NOMO-1 treated with DMSO at 0.1 percent for 48 hours (cell line): ENCODE measurements around the gene SLC39A11.
"Not testable (repeated sequence)": the region's sequence is repeated elsewhere in the genome, so short reads cannot be mapped to it uniquely, and the experiment has no call there.

Experiments
- DNase-seq: peaks from one replicate; lab custom pipeline; 2025; ENCODE audit not compliant: unreplicated experiment; lab: John Stamatoyannopoulos, UW

Gene SLC39A11

DNA sequence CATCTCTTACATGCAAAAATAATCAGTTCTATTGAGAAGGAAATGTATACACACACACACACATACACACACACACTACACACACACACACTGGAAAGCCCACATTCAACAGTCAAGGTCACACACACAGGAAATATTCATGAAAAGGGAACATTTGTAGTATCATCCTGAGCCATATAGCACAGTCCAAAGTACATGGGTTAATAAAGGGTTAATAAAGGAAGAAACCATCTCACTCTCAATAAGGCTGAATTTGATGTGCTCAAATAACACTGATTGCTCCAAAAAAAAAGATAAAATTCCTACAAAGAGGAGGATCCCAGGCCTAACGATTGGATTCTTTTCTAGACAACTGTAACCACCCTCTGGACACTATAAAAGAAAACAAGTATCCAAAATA lies 164.7 kb downstream of the SLC39A11 start:
- DNase-seq, result no peak

DNA sequence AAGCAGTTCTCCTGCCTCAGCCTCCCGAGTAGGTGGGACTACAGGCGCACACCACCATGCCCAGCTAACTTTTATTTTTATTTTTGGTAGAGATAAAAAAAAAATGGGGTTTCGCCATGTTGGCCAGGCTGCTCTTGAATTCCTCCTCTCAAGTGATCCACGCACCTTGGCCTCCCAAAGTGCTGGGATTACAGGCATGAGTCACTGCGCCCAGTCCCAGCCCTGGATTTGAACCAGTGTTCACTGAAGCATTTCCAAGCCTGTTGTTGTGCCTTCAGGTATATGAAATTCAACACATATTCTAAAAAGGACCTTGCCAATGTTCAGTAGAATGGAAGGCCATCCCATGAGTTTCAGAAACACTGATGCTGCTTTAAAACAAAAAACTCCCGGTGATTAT lies 165.3 kb downstream of the SLC39A11 start:
- no peak for DNase-seq

DNA sequence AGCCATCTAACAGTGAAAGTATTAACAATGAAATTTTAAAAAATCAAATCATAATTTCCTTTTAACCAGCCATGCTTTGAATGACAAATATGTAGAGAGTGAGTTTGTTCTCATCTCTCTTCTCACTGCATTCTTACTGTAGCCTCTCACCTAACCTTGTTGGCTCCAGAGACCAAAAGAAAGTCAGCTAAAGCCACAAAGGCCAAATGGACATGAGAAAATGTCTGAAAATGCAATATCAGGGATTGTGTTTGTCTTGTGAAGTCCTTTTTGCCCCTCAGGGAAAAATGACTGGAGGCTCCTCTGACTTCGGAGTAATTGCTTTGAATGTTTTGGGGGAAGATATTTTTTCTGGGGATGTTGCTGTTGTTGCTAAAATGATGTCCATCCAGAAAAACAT lies 166.3 kb downstream of the SLC39A11 start:
- DNase-seq, result no peak

DNA sequence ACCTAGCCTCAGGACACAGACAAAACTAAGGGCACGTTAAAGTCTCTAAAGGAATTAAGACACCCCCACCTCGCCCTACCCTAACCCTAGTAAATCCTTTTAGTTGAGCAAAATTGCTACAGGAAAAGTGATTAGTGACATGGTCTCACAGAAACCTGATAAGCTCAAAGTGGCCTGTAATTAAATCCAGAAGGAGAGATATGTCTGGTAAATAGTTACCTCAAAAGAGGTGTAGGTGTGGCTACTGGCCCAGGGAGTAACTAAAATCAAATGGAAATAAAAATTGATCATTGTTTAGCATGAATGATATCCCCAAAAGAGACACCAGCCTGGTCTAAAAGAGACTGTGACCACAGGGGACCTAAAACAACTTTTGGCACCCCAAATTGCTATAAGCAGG lies 168.3 kb downstream of the SLC39A11 start:
- DNase-seq, result no peak

DNA sequence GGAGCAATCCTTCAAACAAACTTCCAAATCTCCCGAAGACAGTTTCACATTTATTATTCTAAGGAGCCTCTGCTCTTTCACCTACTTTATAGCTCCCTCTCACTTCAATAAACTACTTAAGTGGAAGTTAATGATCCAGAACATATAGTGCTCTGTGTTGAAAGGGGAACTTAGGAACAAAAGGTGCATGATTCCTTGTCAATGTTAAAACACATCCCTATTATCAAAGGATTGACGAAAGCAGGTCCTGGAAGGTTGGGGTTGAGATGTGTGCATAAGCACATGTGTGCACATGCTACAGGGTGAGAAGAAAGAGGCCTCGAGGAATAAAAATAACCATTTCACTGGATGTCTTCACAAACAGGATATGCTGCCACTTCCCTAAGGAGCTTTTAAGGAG lies 170.3 kb downstream of the SLC39A11 start:
- no peak for DNase-seq

DNA sequence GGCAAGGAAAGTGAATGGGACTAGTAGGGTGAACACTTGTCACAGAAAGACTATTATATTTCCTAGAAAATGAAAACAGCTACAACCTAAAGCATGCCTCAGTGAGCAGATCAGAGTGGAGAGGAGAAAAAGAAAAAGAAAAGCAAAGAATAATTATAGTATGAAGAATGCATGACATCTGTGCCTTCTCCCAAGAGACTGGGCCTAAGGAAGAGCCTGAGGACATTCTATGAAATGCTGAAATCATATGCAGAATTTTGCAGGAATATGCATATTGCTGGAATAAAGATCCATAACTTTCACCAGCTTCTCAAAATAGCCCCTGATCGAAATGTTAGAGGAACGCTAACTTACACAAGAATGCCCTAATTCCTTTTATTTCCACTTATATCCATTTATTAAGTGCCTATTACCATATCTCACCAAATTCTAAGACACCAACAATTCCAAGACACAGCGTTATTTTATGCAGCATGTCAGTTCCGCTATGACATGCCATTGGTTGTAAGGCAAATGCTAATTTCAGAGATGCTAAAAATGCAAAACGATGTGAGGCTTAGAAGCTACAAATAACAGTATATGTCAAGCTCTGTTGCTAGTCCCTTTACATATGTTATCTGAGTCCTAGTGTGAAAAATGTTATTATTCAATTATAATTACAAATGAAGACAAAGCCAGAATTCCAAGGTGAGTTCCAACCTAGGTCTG lies 171.0 kb downstream of the SLC39A11 start:
- DNase-seq, result no peak

DNA sequence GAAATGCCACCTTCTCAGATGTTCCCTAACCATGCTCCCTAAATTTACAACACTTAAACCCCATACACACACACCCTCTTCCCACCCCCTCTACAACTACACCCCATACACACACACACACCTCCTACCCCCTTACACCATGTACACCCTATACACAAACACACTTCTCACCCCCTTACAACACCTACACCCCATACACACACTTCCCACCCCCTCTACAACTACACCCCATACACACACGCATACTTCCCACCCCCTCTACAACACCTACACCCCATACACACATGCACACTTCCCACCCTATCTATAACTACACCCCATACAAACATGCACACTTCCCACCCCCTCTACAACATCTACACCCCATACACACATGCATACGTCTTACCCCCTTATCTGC lies 172.0 kb downstream of the SLC39A11 start:
- no peak for DNase-seq

DNA sequence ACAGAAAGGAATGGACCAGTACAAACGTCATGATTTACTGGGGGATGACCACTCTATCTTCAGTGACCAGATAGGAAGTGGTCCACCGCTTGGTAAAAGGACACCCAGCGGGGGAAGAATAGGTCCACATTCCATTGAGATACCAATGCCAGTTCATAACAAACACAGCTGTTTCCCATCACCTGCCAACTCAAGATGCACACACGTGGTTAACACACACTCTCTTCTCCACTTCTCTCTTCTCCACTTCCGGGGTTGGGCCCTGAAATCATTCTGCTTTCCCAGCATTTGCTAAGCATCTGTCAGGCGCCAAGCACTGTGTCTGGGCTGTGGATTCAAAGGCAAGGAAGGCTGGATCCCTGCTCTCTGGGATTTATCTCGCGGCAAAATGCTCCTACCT lies 175.5 kb downstream of the SLC39A11 start:
- DNase-seq, result no peak

DNA sequence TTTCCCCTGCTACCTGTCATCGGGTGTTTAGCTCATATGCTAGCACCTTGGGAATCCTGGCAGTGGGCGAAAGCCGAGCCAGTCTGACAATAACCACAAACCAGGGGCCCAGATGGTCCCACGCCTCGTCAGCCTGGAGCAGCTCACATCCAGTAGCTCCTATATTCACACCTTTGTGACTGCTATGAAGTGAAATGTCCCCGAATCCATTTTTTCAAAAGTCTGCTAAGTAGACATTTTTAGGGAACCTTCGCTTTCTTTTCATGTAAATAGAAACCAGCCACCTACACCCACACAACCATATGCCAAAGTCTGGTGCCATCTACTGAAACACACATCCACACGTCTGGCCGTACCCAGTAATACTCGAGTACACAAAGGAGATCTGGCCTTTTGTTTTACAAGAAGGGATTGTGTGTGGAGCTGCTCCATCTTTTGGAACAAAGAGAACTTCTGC lies 176.8 kb downstream of the SLC39A11 start:
- DNase-seq, result no peak

DNA sequence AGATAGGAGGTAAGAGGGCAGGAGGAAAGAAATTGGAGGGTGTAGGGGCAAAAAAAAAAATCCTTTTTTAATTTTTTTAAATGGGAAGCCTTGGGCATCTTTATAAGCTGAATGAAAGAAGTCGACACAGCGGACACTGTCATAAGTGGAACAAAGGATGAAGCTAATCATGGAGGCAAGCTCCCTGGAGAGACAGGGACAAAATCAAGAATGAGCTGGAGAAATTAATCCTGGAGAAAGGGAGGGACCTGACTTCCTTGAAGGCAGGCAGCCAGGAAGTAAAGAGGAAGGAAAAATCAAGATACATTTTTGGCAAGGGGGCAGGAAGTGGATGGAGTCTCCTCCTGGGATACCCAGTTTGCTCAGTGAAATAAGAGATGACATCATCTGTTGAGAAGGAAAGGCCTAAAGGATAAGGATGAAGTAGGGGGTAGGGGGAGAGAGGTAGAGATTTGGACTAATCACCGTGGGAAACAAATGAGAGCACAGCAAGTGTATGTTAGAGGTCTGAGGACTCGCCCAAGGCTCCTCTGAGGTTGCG lies 179.3 kb downstream of the SLC39A11 start:
- no peak for DNase-seq

DNA sequence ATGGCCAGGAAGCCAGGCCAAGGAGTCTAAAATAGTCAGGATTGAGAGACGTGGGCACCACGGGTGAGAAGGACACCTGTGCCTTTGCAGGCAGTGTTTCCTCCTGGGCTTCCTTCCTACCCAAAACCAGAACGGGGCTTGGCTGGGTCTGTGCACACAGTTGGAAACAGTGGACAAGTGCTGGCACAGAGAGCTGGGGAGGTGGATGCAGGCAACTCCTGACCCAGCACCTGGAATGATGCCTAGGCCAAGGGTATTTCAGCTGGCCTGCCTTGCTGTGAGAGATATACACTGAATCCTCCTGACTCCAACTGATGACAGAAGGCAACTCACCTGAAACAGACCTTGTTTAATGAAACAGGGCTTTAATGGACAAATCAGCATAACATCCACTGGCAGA lies 186.2 kb downstream of the SLC39A11 start:
- no peak for DNase-seq

DNA sequence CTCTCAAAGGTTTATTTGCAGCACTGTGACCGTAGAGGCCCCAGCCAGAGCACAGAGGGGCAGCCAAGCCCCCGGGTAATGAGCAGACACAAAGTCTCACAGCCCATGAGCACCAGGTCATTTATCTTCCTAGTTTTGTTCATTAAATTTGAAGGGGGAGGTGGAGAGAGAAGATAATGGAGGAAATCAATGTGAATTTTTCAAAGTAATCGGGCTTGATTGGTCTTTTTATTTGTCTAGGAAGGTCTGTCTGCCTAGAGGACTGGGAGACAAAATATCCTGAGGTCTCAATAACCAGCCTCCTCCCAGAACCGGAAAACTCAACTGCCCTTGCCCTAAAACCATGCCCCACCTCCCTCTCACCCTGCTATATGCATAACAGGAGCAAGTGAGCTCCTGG lies 189.0 kb downstream of the SLC39A11 start:
- DNase-seq, result no peak

DNA sequence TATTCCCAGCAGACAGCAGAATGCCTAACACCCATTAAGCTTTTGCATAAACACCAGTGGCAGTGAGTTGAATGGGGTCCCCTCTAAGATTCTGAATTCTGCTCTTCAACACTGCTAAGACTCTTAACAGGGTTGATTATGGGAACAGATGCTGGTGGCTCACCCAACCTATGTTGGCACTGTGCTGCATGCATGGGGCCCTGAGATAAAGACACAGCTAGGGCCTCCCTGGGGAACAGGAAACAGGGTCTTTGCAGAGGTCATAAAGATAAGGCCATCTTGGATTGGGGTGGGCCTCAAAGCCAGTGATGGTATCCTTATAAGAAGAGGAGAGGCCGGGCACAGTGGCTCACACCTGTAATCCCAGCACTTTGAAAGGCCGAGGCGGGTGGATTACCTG lies 190.8 kb downstream of the SLC39A11 start:
- DNase-seq, result no peak

DNA sequence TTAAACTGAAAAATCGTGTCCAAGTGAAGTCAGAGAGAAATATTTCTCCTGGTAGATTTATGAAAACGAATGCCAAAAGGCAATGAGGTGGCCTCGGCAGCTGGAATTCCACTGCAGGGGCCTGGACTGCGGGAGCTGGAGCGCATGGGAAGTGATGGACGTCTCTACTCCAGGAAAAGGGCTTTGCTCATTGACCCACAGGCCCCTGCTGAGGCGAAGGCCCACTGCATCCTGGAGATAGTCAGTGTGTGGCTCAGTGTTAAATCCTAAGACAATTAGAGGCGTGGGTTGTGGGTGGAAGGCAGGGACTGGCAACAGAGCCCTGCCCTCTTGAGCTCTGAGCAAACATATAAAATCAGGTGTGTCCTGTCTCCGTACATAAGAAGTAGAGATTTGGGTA lies 191.4 kb downstream of the SLC39A11 start:
- no peak for DNase-seq

DNA sequence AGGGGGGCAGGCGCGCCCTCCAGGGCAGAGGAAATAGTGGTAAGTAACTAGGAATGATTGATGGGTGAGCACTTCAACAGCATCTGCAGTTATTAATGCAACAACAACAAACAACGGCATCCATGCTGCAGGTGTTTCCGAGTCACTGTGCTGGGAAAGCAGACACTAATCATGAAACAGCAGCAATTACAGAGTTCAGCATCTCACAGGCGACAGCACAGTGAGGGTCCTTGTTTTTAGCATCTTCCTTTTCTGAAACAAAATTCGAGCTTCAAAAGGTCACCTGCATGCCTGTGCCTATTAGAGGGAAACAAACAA lies 191.9 kb downstream of the SLC39A11 start:
- no peak for DNase-seq

DNA sequence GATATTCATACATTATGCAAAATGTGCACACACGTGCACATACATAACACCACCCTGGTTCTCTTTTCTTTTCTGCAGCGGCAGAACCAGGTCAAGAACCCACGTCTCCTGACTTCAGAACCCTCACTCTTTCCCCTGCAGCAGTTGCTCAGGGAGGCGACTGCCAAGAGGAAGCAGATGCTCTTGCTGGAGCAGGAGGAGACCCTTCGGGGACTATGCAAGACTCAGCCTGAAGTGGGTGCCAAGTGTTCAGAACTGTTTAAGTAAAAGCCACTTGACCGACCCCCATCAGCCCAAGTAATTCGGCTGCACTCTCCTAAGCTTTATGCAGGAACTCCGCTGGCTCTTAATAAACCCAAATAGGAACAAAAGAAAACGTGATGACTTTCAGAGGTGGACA lies 193.8 kb downstream of the SLC39A11 start:
- DNase-seq, result no peak

DNA sequence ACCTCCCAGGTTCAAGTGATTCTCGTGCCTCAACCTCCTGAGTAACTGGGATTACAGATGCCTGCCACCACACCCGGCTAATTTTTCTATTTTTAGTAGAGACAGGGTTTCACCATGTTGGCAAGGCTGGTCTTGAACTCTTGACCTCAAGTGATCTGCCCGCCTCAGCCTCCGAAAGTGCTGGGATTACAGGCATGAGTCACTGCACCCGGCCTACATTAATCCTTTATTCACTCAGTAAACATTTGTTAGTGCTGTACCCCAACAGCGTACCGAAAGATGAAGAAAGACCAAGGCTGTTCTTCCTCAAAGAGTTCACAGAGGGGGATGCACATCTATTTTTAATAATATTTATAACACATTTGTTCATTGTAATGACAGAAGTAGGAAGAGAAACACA lies 196.2 kb downstream of the SLC39A11 start:
- not testable (repeated sequence) for DNase-seq

DNA sequence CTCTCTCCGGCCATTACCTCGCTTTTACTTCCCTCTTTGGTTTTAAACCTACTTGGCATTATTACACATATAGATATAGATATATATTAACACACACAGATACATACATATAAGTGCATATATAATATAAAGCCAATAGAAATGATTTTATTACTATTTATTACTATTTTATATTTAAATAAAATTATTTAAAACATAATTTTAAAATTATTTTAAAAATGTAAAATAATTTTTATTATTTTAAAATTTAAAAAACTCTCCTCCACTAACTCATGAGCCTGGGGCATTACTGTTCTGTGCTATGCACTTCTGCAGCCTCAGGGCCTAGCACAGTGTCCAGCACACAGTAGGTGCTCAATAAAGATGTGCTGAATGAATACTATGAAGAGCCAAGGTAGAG lies 200.9 kb downstream of the SLC39A11 start:
- DNase-seq, result no peak

DNA sequence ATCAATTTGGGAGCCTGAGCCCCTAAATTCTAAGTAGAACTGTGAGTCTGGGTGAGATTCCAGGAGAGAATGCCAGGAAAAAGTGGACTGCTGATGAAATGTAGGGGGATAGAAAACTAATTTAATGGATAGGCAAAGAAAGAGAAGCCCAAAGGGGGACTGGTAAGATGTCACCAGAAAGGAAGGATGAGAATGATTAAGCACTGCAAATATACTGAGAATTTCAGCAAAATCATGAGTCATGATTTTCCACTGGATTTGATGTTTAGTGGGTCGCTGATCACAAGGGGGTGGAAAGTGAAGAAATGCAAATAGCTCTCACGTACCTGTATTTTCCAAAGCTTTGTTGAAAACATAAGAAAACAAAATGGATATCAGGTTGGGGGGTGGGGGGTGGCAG lies 201.8 kb downstream of the SLC39A11 start:
- DNase-seq, result no peak

DNA sequence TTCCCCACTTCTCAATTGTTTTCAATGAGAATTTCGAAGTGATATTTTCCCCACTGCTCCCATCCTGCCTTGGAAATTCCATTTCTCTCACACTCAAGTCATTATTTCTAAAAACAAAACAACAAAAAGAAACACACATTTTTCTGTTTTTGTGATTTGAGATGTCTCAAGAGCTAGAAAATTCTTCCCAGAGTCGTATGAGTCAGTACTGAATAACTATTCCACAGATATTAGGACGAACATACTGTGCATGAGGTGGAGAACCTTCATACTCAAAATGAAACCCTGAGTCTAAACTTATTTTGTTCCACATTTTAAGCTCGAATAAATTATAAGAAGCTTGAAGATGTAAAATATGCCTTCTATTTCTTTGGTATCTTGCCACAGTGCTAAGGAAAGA lies 204.6 kb downstream of the SLC39A11 start:
- no peak for DNase-seq

DNA sequence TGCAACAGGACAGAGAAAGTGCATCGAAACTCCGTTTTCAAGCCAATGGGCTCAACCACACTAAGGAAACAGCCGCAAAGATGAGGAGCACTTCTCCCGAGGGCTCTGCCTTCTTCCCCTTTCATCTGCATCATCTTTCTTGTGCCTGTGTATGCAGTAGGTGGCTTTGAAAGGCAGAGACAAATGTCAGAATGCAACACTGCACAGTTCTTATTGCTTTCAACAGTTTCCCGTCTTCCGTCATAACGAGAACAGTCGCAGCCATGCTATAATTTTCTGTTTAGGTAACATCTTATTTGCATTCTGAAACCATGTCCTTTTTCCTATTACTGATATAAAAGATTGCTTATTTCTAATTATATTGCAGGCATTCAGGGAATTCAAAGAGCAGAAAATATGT lies 205.2 kb downstream of the SLC39A11 start:
- DNase-seq, result no peak

DNA sequence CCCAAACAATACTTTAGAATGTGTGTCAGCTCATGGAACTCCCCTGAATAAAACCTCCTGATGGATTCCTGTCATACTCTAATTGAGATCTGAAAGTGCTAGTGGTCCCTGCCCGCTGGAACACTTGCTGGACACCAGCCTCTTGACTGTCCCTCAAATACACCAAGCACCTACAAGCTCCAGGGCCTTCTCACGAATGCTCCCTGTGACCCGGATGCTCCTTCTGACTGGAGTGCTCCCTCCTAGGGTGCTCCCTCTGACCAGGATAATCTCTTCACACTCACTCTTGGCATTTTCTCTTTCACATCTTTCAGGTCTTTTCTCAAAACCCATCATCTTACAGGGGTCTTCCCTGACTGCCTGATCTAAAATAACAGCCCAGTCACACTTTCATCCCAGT lies 205.9 kb downstream of the SLC39A11 start:
- DNase-seq, result no peak

DNA sequence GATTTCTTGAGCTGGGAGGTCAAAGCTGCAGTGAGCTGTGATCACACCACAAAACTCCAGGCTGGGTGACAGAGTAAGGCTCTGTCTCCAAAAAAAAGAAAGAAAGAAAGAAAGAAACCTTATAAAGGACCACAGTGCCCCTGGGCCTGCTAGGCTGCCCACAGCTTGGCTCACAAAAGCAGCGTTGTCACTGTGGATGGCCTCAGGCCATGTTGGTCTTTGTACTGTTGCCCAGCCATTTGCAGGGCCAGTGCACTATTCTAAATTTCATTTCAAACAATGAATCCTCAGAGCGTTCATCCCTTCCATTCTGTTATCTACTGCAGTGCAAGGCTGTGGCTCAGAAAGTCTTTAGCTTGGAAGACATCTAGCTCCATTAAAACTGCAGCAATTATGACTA lies 208.4 kb downstream of the SLC39A11 start:
- no peak for DNase-seq
